GM12878 (cell line): Measurements from ENCODE around the gene DEPDC1. TPM values are rescaled to one million over a fixed set of nuclear protein-coding genes. Genes with fewer than 3 reads are reported as not detected.

ENCODE experiments used
- CUX1 ChIP-seq: IDR thresholded peaks from 2 replicates; pipeline ENCODE4 v1.6.1; 2012; ENCODE audit warnings: improper control_type of control experiment, low read depth, low read length; ENCODE audit not compliant: insufficient replicate concordance
- EZH2 ChIP-seq: IDR thresholded peaks from 2 replicates; pipeline ENCODE4 v1.6.1; 2012; ENCODE audit warnings: low read depth, mild to moderate bottlenecking, control low read depth, inconsistent platforms, low read length, borderline replicate concordance; ENCODE audit not compliant: control insufficient read depth
- KDM1A ChIP-seq: fragments of 200-600 bp; sonication (generic); IDR thresholded peaks from 2 replicates; pipeline ENCODE4 v1.6.1; 2016; ENCODE audit warnings: borderline replicate concordance
- MLLT1 ChIP-seq: fragments of 450-650 bp; IDR thresholded peaks from 2 replicates; pipeline ENCODE4 v1.6.1; 2016; ENCODE audit warnings: mild to moderate bottlenecking
- NBN ChIP-seq: fragments of 450-650 bp; IDR thresholded peaks from 2 replicates; pipeline ENCODE4 v1.6.1; 2016
- SKIL ChIP-seq: fragments of 450-650 bp; IDR thresholded peaks from 2 replicates; pipeline ENCODE4 v1.6.1; 2017; ENCODE audit warnings: mild to moderate bottlenecking, low read depth, inconsistent platforms; ENCODE audit not compliant: poor library complexity, severe bottlenecking
- SMC3 ChIP-seq: IDR thresholded peaks from 2 replicates; pipeline ENCODE4 v1.6.1; 2011; ENCODE audit warnings: low read length, improper control_type of control experiment, borderline replicate concordance
- TARDBP ChIP-seq: IDR thresholded peaks from 2 replicates; pipeline ENCODE4 v1.6.1; 2016; ENCODE audit warnings: borderline replicate concordance
- WRNIP1 ChIP-seq: IDR thresholded peaks from 2 replicates; pipeline ENCODE4 v1.6.1; 2011; ENCODE audit warnings: low read depth, low read length, improper control_type of control experiment, borderline replicate concordance
- ZNF384 ChIP-seq: IDR thresholded peaks from 2 replicates; pipeline ENCODE4 v1.6.1; 2012; ENCODE audit warnings: low read depth, mild to moderate bottlenecking, low read length, improper control_type of control experiment, borderline replicate concordance
- polyA plus RNA-seq, 11 experiments: library from polyadenylated mRNA; depleted of rRNA in 4 of 11; unstranded in 6 of 11; stranded (reverse) in 5 of 11; fragments of >200 nt; fragmentation: Nextera tagmentation in 4 of 11; fragmentation: Illumina TruSeq in 1 of 11; extraction: Ambion mirVana in 4 of 11; extraction: Trizol in 1 of 11; gene quantifications; 1 replicate in 1 of 11; 2 replicates in 10 of 11; pipeline versions ENCODE4 v1.2.1 to v1.2.3, GENCODE V29; 2011 to 2016; ENCODE audit warnings: inconsistent platforms in 2 of 11, missing spikeins in 2 of 11, low read depth in 1 of 11
- total RNA-seq, 4 experiments: library from RNA; depleted of rRNA in 3 of 4; stranded (reverse); fragments of >200 nt in 3 of 4; fragmentation: Illumina TruSeq in 1 of 4; extraction: Trizol in 1 of 4; gene quantifications; 2 replicates each; pipeline versions ENCODE4 v1.2.1 to v1.2.3, GENCODE V29; 2013 to 2021

Gene DEPDC1
- total and polyA plus RNA-seq, 10 of the 15 experiments (the other 5 are each of a cell fraction or from before 2014, with no cell fraction given) = 6.9 to 36.5 (median 17.6) TPM

DNA sequence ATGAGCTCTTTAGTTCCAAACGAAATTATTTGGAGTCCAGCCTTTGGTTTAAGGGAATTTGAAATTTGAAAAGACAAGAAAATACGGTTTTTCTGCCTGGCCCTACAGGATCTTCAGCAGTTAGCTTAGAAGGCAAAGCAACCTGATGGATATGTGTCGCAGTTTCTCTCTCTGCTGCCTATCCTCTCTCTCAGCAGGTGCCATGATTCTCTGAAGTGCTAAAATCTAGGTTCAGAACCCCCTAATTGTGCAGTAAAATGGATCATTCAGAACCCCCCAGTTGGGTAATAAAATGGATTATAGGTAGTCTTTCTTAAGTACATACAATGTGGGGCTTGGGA, 446 bp upstream of the DEPDC1 start (continued):
- TF ChIP-seq CUX1 = no peak
- no peak for TF ChIP-seq KDM1A
- no peak for TF ChIP-seq SMC3
- no peak for TF ChIP-seq EZH2
- no peak for TF ChIP-seq MLLT1
- TF ChIP-seq NBN = no peak
- no peak for TF ChIP-seq WRNIP1
- no peak for TF ChIP-seq ZNF384
- no peak for TF ChIP-seq TARDBP
- TF ChIP-seq SKIL = no peak
